ENCODE data around the gene C5orf15.
"Not testable (repeated sequence)": the region's sequence is repeated elsewhere in the genome, so short reads cannot be mapped to it uniquely, and the experiment has no call there.

C5orf15 gene

DNA sequence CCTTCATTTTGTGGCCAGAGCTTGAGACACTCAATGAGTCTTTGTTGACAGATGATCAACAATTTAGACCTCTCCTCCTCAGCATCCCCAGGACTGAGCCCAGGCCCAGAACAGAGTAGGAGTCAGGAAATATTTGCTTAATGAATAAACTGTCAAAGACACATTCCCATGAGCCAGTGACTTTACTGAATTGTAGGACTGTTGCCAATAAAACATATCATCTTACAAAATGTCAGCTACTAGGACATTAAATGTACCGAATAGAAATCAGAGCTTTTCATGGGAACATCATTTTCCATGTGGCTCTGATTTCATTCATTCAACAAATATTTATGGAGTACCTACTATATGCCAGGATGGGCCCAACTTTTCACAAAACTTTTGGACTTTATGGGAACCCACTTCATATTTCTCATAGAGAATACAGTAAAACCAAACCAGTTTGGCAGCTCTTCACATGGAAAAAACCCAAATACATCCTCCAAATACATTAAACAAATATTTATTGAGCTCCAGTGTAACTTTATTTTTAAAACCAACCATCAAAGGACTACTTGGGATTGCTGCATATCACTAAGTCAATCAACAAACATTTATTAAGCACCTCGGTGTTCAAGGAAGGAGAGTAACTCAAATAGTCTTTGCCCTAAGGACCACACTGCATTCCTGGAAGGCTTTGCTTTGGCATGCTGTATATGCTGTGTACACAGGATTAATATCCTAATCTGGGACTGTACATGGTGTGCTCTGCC, 24.9 kb upstream of the C5orf15 start:
- no peak for DNase-seq

DNA sequence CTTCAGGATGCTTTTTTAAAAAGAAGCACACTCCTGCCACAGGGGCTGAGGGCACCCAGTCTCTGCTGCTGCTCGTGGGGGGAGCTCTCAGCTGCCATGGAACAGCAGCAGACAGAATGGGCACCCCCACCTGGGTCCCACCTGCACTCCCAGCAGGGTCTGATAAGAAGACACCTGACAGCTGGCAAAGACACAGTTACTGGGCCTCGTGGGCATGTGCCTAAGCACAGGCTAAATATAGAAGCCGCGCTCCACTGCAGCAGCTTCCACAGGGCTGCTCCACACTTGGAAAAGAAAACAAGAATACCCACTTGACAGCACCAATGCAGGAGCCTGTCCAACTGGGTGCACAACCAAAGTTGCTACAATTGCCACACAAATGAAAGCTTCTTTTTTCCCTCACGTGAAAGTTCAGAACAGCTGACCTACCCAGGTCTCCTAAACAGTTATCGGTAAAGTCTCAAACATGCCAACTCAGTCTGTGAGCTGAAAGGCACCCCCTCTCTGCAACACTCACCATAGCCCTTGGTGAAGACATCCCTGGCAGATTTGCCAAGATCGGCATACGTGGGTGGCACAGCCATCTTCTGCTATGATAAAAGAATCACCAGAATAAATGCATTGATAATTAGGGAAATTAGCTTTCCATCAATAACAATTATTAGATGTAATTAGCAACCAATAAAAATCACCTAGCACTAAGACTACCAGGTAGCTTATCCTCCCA, 24.2 kb upstream of the C5orf15 start:
- DNase-seq = no peak

DNA sequence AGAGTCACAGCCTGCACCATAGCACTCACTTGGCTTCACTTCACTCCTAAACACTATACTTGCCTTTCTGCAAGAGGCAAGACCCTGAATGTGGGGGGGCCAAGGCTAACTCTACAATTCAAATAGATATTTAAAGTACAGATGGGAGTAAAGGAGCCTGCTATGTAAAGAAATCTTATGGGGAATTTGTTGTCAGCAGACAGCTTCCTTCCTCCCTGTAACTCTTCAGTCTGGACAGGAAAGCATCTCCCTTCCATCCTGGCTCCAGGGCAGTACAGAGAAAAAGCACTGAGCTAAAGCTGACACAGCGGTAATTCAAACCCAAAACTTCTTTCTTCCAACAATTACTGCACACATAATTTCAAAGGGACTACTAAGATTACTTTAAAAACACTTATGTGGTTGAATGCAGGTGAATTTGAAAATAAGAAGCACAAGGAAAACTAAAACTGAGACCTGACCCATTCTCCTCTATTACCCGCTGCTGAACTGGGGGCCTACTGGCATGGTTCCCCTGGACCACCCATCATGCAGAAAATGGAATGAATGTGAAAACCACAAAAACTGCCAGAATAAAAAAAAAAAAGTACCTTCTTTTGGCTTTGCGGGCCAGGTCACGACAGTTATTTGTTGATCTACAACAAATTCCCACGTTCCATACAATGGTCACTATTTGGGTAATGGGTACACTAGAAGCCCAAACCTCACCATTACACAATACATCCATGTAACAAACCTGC, 22.9 kb upstream of the C5orf15 start:
- no peak for DNase-seq

- no peak for DNase-seq
These were observed 22.0 kb upstream of the C5orf15 start for GRCh38 chr5:133990396-133990795.

DNA sequence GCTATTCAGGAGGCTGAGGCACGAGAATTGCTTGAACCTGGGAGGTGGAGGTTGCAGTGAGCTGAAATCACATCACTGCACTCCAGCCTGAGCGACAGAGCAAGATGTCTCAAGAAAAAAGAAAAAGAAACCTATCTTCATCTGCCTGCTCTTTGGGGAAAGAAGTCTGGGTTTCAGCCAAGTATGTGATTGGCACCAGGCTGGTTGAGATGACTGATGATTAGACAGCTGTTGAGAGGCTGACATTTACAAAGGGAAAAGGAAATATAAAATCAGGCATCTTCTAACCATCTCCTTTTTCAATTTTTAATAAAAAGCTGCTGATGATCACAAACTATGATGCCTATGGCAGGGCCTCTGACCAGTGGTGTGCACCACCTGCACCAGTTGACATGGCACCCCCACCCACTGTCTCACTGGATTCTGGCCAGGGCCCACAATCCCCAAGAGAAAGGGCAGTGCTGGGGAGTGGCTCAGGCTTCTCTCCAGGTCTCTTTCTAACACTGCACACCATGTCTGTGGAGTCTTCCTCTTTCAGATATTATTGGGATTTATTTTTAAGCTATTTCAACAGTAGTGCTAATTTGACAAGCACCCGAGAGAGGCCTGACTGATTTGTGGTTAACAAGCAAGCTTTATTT, 17.2 kb upstream of the C5orf15 start:
- DNase-seq = peak; percentile 46

- DNase-seq = no peak
These were observed 15.2 kb upstream of the C5orf15 start for GRCh38 chr5:133983674-133984073.

- DNase-seq = no peak
These were observed 13.3 kb upstream of the C5orf15 start for GRCh38 chr5:133981714-133982113.

- no peak for DNase-seq
These were observed 12.2 kb upstream of the C5orf15 start for GRCh38 chr5:133980652-133981051.

DNA sequence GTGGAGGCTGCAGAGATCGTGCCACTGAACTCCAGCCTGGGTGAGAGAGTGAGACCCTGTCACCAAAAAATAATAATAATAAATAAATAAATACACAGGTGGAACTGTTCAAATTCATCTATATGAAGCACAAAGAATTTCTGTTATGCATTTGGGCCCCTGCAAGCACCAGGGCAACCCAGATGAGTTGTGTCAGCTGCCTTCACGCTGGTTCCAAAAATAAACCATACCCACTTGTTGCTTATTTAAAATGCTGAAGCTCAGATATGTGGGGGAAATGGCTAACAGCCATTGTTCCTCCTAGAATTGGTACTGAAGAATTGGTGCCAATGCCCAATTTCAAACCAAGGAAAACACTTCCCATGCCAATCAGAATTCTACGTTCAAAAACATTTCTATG, 10.5 kb upstream of the C5orf15 start:
- DNase-seq = no peak

DNA sequence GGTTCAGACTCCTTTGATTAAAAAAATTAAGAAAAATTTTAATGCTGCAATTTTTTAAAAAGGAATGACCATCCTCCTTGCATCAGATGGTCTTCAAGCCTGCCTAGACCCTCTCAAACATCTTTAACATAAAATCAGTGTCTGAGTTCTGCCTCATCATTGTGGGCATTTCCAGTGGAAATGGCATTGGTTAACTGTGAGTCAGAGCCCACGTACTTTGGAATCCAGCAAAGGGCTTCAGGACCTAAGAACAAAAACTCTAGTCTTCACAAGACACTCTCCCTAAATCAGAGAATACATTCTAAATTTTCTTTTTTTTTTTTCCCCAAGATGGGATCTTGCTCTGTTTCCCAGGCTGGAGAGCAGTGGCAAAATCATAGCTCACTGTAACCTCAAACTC, 9.4 kb upstream of the C5orf15 start:
- no peak for DNase-seq

GRCh38 chr5:133977161-133977787, 8.8 kb upstream of the C5orf15 start:
- peak; percentile 49 for DNase-seq

GRCh38 chr5:133975546-133975945, 7.1 kb upstream of the C5orf15 start:
- DNase-seq = not testable (repeated sequence)

GRCh38 chr5:133974142-133974541, 5.7 kb upstream of the C5orf15 start:
- DNase-seq = no peak

DNA sequence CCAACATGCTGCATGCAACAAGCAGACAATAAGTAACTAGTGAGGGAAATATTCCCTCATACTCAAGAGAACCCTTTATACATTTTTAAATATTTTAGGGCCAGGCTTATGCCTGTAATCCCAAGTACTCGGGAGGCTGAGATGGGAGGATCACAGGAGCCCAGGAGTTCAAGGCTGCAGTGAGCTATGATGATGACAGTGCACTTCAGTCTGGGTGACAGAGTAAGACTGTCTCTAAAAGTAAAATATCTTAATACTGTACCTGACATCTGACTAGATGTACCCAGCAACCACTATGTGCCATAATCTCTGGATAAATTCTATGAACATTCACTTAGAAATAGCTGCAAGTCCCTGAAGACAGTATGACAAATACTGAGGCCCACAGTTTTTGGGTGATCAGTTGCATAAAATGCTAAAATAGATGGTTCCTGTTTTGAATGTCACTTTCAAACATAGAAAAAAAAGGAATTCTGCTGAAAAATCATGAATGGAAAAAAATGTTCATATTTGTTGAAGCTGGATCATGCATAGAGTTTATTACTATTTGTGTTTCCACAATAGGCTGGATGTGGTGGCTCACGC, 2.0 kb upstream of the C5orf15 start:
- no peak for DNase-seq

DNA sequence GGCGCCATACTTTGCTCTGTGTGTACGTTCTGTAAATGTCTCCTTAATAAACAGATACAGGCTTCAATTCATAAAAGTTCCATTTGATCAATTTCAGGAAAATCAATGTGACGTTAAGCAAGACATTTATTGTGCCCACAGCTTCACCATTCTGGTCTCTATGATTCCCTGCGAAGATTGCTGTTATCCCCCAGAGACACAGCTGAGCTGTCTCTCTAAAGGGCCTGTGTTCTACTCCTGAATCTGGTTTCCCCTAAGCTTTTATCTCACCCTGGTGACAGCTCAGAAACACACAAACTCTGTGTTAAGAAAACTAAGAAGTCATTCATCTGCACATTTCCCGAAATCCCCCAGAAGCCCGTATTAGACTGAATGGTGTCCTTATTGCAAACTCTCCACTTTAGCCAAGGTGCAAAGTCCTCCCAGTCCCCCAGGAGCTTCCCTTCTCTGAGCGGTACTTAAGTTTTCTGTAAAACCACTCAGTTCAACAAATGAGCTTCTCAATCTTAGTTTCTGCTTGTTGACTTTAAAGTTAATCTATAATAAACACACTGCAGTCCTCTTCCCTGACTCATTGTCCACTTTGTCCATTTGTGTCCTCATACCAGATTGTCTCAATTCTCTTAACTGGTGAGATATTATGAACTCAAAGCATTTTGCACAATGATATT, 1.4 kb upstream of the C5orf15 start:
- DNase-seq = no peak

DNA sequence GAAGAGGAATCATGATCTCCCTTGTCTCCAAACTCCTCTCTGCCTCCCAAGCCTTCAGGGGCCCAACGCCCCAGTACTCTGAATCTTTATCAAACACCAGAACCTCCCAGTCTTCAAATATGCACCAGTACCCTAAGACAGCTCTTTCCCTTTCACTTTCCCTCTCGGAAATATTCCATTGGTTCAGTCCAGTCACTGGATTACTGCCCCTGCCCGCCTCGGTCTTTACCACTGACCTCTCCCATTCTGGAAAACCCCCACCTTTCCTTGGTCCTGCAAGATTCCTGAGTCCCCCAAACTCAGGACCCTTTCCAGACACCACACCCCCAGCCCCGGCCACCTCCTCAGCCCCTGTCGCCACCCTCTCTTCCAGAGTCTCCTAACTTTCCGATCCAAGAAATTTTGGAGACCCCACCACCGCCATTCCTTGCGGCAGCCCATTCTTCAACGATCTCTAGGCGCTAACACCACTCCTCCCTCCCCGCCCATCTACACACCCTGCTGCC, 674 bp downstream of the C5orf15 start:
- DNase-seq = no peak

GRCh38 chr5:133967124-133967523, 1.3 kb downstream of the C5orf15 start:
- peak; percentile 15 for DNase-seq

DNA sequence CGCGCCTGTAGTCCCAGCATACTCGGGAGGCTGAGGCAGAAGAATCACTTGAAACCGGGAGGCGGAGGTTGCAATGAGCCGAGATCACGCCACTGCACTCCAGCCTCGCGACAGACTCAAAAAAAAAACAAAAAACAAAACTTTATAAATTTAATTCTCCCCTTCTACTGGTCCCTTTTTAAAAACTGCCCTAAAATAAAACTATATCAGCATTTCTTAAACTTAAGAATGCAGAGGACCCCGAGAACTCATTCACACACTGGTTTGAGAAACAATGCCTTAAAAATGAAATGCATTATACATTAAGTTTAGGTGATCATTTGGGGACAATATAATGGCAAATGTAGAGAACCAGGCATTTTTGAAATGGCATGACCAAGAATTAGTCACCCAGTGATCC, 2.3 kb downstream of the C5orf15 start:
- DNase-seq = no peak

DNA sequence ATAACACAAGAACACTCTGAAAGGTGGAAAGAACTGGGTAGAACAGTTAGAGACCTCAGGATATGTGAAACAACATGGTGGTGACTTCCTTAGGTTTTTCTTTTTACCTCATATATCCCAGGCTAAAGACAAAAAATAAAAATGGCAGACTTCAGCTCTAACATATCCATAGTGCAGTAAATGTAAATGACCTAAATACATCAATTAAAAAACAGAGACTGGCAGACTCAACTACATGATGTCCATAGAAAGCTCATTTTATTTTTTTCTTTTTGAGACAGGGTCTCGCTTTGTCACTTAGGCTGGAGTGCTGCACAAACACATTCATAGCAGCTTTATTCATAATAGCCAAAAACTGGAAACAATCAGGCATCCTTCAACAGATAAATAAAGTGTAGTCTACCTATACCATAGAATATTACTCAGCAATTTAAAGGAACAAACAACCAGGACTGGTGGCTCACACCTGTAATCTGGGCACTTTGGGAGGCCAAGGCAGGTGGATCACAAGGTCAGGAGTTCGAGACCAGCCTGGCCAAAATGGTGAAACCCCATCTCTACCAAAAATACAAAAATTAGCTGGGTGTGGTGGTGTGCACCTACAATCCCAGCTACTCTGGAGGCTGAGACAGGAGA, 4.8 kb downstream of the C5orf15 start:
- no peak for DNase-seq

GRCh38 chr5:133962801-133963476, 5.5 kb downstream of the C5orf15 start:
- DNase-seq = no peak

DNA sequence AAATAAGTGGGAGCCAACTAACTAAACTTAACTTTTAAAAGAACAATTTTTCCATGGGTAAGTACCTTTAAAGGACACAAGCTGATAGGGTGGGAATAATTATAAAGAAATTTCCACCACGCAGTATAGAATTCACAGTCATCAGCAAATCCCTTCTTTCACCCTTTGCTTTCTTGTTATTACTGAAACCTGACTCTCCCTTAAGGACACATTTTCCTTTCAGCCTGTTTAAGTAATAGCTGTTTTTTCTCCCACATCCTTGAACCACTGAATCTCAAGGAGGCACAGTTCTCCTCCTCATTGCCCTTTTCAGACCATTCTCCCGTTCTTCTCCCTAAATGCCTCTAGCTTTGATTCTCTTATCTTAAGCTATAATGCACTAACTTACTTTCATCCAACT, 6.3 kb downstream of the C5orf15 start:
- DNase-seq = no peak
